ENCODE data around the gene DCST2. TPM values are rescaled to one million over a fixed set of nuclear protein-coding genes. Genes with fewer than 3 reads are reported as not detected.

The DCST2 gene
- total and polyA plus RNA-seq, 9 donors: 0.17 to 1.4 (median 1.1) TPM; not detected in 1

- Histone ChIP-seq H3K4me1 (ENCODE audit: insufficient read depth) (peaks cover 4% of the 10 kb centered on the region), H3K4me3 (no peak overlapping the region), H3K36me3 (no peaks in the 10 kb centered on the region), H3K9me3 (no peaks in the 10 kb centered on the region), H3K27me3 (no peaks in the 10 kb centered on the region), H3K27ac (no peak overlapping the region)
- WGBS, 3 donors: 84 to 93% (median 92%) methylated on average over 3 of the region's 3 CpGs
- no peak for DNase-seq
- TF ChIP-seq CTCF (IDR thresholded peaks at IDR 0.05) (no peak), POLR2A (IDR thresholded peaks at IDR 0.05) (no peak), EP300 (IDR thresholded peaks at IDR 0.05) (no peak)
- intact Hi-C loops (cut with DNase I): loop anchor here in 1 of 4 donors (10.0 kb wide), 1 partner anchor 589 kb away; no protein-coding TSS in a partner anchor
These were observed 40.0 kb upstream of the DCST2 start for GRCh38 chr1:155073377-155074242.

- Histone ChIP-seq H3K27me3 (no peaks in the 10 kb centered on the region), H3K9me3 (no peaks in the 10 kb centered on the region), H3K4me3 (no peak overlapping the region), H3K36me3 (no peaks in the 10 kb centered on the region), H3K4me1 (ENCODE audit: insufficient read depth) (peaks cover 4% of the 10 kb centered on the region), H3K27ac (no peak overlapping the region)
- intact Hi-C loops (cut with DNase I): loop anchor here in 1 of 4 donors (10.0 kb wide), 1 partner anchor 588 kb away; no protein-coding TSS in a partner anchor
- DNase-seq: no peak
- TF ChIP-seq EP300 (IDR thresholded peaks at IDR 0.05): no peak
- TF ChIP-seq POLR2A (IDR thresholded peaks at IDR 0.05): no peak
- TF ChIP-seq CTCF (IDR thresholded peaks at IDR 0.05): no peak
- 57 to 63% (median 57%) methylated on average over 7 of the region's 7 CpGs for WGBS, 3 donors
These were observed 39.1 kb upstream of the DCST2 start for GRCh38 chr1:155072531-155073289.

GRCh38 chr1:155071701-155072100 lies 38.1 kb upstream of the DCST2 start:
- no peaks in the 10 kb centered on the region for H3K27me3 ChIP-seq
- no peak for DNase-seq
- intact Hi-C loops (cut with DNase I): loop anchor here in 1 of 4 donors (10.0 kb wide), 1 partner anchor 587 kb away; no protein-coding TSS in a partner anchor
- no peaks in the 10 kb centered on the region for H3K36me3 ChIP-seq
- peaks cover 4% of the 10 kb centered on the region for H3K4me1 ChIP-seq (ENCODE audit: insufficient read depth)
- no peaks in the 10 kb centered on the region for H3K9me3 ChIP-seq
- TF ChIP-seq POLR2A (IDR thresholded peaks at IDR 0.05) (no peak), CTCF (IDR thresholded peaks at IDR 0.05) (no peak), EP300 (IDR thresholded peaks at IDR 0.05) (no peak)
- WGBS, 3 donors: 48 to 69% (median 57%) methylated on average over 14 of the region's 14 CpGs
- peak overlapping the region; percentile 70 to 77 for H3K27ac ChIP-seq
- no peak overlapping the region for H3K4me3 ChIP-seq

- no peaks in the 10 kb centered on the region for H3K36me3 ChIP-seq
- no peak for TF ChIP-seq POLR2A (IDR thresholded peaks at IDR 0.05)
- TF ChIP-seq CTCF (IDR thresholded peaks at IDR 0.05): peak; percentile 25 to 63 (median 54)
- H3K27me3 ChIP-seq: no peaks in the 10 kb centered on the region
- peak overlapping the region; percentile 37 for H3K4me3 ChIP-seq
- H3K9me3 ChIP-seq: no peaks in the 10 kb centered on the region
- WGBS, 3 donors: 2 to 3% (median 3%) methylated on average over 38 to 61 of the region's 61 CpGs
- peak overlapping the region; percentile 70 to 77 for H3K27ac ChIP-seq
- H3K4me1 ChIP-seq (ENCODE audit: insufficient read depth): peaks cover 4% of the 10 kb centered on the region
- DNase-seq: peak; percentile 75 to 87 (median 81)
- intact Hi-C loops (cut with DNase I): loop anchor here in 1 of 4 donors (10.0 kb wide), 1 partner anchor 586 kb away; no protein-coding TSS in a partner anchor
These were observed 37.4 kb upstream of the DCST2 start for GRCh38 chr1:155070721-155071569.
